Esophagus muscularis mucosa (tissue), 3 donors: ENCODE data around the gene LTBP1.

ENCODE experiments used
- EP300 ChIP-seq: sonication (generic); formaldehyde crosslinking; IDR thresholded peaks from one replicate; pipeline ENCODE4 v1.6.1; 2017; ENCODE audit warnings: antibody characterized with exemption
- TF ChIP-seq, protein P1 (sequence below), 3 experiments: fragments of 200-600 bp in 2 of 3; fragments of 450-650 bp in 1 of 3; sonication (generic) in 2 of 3; IDR thresholded peaks; one replicate each; pipeline ENCODE4 v1.5.1; 2017 to 2019; ENCODE audit warnings: antibody characterized with exemption in 3 of 3, mild to moderate bottlenecking in 2 of 3, moderate library complexity in 1 of 3

DNA sequence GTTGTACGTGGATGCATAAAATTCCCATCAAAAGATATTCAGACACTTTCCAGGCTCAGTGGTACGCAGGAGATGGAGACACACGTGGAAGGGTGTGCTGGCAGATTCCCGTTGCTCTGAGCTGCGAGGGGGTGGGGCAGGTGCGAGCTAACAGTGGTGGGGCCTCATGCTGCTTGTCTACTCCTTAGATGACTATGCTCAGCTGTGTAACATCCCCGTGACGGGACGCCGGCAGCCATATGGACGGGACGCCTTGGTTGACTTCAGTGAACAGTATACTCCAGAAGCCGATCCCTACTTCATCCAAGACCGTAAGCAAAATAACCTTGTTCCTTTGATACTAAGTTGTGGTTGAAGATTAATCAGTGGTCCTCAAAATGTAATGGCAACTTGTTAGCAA lies 442.2 kb downstream of the LTBP1 start:
- TF ChIP-seq, protein P1, sequence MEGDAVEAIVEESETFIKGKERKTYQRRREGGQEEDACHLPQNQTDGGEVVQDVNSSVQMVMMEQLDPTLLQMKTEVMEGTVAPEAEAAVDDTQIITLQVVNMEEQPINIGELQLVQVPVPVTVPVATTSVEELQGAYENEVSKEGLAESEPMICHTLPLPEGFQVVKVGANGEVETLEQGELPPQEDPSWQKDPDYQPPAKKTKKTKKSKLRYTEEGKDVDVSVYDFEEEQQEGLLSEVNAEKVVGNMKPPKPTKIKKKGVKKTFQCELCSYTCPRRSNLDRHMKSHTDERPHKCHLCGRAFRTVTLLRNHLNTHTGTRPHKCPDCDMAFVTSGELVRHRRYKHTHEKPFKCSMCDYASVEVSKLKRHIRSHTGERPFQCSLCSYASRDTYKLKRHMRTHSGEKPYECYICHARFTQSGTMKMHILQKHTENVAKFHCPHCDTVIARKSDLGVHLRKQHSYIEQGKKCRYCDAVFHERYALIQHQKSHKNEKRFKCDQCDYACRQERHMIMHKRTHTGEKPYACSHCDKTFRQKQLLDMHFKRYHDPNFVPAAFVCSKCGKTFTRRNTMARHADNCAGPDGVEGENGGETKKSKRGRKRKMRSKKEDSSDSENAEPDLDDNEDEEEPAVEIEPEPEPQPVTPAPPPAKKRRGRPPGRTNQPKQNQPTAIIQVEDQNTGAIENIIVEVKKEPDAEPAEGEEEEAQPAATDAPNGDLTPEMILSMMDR (IDR thresholded peaks at IDR 0.05), result no peak
- no peak for TF ChIP-seq EP300
